Inflammatory macrophage treated with lipopolysaccharide for 4 hours (primary cell): ENCODE results near the gene RTN4RL2.
A peak's percentile ranks its signal among the peaks of the same experiment; 100 is the strongest.
"Not testable (repeated sequence)": the region's sequence is repeated elsewhere in the genome, so short reads cannot be mapped to it uniquely, and the experiment has no call there.

Source experiments
- DNase-seq: peaks from one replicate; pipeline ENCODE4 v3.0.0-alpha.2; 2020

Gene RTN4RL2

DNA sequence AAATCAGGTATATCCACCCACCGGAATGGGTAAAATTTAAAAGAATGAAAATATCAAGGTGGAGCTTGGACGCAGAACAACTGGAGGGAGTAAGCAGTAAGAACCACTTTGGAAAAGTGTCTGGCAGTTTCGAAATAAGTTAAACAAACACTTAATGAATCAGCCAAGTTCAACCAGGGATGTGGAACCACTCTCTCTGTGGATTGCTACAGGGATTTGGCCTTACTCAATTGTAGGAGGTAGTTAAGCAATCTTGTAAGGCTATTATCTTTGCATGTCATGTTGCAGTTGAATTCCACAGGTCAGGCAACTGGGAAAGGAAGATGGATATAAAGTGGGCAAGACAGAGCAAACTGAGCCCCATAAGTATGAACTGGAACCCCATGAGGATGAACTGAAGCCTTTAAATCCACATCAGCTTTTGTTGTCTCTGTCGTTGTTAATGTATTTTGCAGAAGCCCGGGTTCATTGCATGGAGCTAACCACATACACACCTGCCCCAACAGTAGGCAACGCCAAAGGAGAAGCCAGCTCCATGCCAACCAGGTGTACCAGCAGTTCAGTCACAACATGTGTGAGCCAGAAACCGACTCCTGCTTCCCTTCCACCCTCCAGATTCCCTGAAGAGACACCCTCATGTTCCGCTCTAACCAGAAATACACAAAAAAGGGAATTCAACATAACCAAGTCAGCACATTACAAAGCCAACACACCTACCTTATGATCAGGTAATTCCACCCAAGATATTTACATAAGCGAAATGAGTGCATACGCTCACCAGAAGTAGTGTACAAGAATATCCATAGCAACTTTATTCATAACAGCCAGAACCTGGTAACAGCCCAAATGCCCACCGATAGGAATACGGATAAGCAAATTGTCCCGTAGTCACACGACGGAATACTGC lies 25.4 kb upstream of the RTN4RL2 start:
- DNase-seq: peak; percentile 94

DNA sequence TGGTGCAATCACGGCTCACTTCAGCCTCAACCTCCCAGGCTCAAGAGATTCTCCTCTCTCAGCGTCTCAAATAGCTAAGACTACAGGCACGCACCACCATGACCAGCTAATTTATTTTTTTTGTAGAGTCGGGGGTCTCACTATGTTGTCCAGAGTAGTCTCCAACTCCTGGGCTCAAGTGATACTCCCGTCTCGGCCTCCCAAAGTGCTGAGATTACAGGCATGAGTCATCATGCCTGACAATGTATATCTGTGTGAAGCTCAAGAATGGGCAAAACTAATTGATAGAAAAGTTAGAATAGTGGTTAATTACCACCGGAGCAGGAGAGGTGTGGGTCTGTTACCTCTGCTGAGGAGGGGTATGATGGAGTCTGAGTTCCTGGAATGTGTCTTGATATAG lies 24.3 kb upstream of the RTN4RL2 start:
- DNase-seq: no peak

DNA sequence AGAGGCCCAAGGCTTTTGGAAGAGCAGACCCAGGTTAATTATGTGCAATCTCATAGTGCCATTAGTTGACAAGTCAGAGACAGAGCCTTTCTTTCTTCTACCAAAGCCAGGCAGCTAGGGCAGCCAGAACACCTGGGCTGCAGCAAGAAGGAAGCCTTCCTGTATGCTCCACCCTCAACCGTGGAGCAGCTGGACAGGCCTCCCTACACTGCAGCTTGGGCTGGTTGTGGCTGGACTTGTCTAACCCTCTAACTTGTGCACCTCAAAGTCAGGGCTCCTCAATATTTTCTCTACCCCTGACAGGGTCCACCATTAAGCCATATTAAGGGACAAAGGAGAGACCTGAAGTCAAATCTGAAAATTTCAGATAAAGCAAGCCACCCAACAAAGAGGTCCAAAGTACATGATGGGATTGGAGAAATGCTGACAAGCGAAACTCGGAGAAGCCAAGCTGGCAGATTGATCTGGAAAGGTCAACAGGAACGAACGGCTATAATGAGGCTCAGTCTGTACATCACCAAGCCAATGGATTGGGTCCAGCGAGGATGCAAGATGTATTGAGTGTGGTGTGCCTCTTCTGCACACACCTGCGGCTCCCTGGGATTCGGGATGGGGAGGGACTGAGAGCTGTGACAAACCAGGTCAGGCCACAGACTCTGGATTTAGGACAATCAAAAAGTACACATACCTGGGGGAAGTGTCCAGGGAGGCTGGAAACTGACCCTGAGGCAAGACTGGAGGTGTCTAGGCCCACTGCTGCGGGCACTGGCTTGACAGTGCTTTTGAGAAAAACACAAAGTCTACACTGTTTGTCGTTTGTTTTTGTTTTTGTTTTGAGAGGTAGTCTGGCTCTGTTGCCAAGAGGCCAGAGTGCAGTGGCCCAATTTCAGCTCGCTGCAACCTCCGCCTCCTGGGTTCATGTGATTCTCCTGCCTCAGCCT lies 21.7 kb upstream of the RTN4RL2 start:
- no peak for DNase-seq

DNA sequence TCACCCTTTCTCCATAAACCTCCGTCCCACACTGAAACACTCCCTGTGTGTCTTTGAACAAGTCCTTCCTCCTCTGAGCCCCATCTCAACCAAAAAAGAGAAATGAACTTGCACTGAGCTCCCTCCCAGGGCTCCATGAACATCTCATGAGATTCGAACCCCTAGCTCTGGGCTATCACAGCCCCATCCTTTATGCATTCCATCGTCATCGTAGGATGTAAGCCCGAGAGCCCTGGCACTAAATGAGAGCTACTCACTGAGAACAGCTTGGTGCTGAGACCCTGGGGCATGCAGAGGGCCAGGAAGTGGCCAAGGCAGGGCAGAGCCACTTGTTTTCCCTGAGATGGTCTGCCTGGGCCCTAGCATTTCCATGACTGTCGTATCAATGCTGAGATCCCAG lies 20.5 kb upstream of the RTN4RL2 start:
- DNase-seq: no peak

DNA sequence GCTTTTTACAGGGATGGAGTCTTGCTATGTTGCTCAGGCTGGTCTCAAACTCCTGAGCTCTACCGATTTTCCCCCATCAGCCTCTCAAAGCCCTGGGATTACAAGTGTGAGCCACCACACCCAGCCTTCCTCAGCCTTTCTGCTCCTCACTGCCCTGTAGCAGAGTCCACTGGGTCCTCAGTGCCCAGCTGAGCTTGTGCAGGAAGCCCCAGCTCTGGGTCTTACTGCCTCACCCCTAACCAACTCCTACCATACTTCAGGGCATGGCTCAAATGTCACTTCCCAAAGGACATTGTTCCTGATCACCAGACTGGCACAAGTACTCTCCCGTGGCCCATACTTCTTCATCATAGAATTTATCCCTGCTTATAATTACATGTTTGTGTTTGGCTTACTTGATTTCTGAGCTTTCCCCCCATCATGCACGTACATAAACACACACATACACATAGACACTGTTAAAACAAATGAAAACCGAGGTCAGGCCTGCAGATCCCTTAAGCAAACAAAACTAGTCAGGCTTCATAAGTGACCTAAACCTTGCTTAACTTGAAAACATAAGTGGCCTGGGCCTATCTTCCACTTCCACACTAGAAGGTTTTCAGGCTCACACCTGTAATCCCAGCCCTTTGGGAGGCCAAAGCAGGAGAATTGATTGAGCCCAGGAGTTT lies 19.4 kb upstream of the RTN4RL2 start:
- DNase-seq: no peak

DNA sequence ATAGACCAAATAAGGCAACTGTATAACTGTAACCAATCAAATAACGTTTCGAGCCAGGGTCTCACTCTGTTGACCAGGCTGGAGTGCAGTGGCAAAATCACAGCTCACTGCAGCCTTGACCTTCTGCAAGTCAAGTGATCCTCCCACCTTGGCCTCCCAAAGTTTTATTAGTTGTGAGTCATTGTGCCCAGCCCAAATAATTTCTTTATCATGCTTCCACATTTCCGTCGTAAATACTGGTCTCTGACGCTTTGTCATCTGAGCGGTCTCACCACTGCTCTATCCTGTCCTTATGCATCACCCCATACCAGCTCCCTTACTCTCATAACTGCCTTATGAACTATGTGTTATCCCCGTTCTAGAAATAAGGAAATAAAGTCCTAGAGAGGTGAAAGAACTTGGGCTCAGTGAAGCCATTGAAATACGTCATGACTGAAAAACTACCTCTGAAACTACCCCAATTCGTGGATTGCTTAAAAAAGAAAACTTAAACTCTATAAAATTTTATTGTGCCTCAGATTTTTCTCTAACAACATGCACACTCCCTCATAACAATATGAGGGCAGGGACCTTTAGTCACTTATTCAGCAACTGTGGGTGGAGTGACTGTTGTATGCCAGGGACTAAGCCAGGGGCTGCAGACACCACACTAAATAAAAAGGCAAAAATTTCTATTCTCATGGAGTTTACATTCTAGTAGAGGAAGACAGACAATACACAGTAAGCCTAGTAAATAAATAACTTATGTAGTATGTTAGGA lies 15.8 kb upstream of the RTN4RL2 start:
- peak; percentile 93 for DNase-seq

DNA sequence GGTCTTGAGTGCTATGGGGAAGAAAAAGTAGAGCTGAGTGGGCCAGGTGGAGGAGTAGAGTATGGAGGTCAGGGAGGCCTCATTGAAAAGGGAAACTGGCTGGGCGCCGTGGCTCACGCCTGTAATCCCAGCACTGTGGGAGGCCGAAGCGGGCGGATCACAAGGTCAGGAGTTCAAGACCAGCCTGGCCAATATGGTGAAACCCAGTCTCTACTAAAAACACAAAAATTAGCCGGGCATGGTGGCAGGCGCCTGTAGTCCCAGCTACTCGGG lies 15.3 kb upstream of the RTN4RL2 start:
- not testable (repeated sequence) for DNase-seq

DNA sequence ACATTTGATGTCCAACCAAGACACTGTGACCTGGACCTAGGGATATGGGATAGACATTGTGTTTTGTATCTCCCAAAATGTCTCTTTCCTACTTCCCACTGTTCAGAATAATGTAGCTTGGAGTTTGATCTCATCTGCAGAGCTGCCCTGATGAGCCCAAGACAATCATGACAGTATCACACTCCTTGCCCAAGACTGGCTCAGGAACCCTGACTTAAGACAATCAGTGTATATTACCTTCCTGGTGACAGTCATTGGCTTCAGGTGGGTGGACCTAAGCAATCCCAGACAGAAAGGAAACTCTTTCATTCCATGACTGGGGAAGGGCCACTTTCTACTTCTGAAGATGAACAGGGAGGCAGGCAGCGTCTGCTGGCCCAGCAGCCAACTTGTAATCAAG lies 14.3 kb upstream of the RTN4RL2 start:
- DNase-seq: no peak

DNA sequence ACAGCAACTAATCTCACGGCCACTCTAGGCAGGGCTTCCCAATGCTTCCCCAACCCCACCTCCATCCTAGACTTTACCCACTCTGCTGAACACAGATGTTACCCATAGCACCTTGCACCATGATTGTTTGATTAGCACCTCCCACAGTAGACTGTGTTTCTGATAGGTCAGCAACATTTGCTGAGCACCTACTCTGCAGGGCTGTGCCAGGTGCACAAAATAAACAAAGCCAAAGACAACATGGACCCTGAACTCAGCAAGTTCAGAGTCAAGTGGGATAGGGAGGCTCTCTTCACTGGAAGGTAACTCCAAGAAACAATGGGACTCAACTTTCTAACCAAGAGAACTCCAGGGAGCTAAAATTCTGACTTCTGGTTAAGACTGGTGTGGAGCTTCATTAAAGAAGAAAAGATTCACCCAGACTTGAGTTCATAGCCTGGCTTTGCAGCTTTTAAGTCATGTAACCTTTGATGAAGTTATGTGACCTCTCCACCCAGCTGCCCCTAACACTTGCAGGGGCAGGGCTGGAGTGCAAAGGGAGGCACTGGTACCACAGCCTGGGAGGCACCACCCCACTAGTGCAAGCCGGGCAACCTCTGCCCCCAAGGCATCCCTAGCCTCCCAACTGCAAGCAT lies 6.7 kb upstream of the RTN4RL2 start:
- no peak for DNase-seq

DNA sequence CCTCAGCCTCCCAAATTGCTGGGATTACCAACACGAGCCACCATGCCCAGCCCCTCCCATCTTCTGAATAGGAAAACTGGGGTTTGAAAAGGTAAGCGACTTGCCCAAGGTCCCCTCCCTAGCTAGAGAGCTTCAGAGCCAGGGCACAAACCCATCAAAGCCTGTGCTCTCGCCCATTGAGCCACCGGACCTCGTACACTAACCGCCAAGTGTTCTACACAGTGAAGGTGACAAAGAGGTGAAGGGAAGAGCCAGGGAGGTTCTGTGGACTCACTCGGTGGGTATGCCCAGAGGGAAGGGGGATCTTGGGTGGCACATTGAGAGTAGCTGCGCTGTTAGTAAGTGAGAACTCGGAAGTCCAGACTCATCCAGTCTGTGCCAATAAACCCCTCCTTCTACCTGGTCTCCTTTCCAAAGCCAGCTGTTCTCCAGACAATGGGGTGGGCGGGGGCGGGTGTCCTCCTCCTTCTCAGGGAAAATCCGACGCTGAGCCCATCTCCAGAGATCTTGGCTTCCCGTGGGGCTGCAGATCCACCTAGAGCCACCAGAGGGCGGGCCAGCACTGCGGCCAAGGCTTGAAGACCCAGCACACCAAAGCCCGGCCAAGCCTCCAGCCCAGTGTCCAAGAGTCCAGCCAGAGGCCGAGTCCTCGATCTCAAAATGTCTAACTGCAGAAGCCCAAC lies 3.2 kb upstream of the RTN4RL2 start:
- peak; percentile 83 for DNase-seq

DNA sequence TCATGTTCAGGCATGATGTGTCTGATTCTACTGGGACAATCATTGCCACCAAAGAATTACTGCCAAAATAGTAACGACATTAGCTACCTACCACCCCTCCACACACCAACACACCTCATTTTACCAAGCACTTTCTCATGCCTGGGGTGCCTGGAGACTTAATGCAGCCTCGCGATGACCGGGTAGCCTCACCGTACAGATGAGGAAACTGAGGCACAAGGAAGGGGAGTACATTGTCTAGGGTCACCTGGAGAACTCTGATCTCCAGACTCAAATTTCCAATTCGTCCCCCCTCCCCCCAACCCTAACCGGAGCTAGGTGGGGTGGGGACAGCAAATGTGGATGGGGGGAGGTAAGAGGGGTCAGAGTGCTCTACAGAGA lies 2.7 kb upstream of the RTN4RL2 start:
- DNase-seq: no peak

DNA sequence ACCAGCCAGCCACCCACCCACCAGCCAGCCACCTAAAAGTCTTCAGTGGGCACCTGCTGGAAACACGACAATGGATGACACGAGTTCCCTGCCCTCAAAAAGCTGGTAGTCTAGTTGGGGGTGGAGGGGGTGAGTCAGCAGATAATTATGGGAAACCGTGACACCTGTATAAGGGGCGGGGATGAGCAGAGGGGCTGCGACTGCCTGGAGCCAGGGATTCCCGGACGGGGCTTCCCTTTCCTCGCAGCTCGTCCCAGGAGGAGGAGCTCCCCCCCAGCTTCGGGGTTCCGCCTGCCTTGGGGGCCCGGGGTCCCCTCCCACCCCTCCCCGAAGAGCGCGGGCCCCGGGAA lies 2.3 kb upstream of the RTN4RL2 start:
- DNase-seq: no peak

DNA sequence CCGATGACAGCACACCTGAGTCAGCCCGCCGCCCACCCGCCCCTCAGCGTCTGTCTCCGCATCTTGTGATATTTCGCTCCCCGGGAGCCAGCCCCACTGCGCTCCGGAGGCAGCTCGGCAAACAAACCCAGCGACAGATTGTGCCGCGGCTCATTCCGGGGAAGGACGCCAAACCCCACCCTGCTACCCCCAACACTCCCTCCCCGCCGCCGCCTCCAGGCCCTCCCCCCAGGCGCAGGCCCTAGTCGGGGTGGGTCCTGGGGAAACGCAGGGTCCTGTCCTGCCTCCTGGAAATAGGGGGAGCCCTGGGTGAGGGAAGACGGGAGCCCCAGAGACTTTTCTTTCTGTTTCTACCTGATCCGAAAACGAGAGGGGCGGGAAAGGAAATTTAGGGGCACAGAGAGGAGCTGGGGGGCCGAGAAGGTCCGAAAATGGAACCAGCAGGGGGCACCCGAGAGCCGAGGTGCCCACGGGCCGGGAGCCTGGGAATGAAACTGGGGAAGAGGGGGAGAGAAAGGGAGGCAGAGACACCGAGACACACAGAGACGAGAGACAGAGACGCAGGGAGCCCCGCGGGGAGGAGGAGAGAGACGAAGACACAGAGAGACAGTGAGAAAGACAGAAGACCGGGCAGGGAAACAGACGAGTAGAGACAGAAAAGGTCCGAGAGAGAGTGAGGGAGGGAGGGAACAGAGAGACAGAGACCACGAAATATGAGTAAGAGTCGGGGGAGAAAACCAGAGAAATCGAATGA lies 1.7 kb upstream of the RTN4RL2 start:
- DNase-seq: no peak

DNA sequence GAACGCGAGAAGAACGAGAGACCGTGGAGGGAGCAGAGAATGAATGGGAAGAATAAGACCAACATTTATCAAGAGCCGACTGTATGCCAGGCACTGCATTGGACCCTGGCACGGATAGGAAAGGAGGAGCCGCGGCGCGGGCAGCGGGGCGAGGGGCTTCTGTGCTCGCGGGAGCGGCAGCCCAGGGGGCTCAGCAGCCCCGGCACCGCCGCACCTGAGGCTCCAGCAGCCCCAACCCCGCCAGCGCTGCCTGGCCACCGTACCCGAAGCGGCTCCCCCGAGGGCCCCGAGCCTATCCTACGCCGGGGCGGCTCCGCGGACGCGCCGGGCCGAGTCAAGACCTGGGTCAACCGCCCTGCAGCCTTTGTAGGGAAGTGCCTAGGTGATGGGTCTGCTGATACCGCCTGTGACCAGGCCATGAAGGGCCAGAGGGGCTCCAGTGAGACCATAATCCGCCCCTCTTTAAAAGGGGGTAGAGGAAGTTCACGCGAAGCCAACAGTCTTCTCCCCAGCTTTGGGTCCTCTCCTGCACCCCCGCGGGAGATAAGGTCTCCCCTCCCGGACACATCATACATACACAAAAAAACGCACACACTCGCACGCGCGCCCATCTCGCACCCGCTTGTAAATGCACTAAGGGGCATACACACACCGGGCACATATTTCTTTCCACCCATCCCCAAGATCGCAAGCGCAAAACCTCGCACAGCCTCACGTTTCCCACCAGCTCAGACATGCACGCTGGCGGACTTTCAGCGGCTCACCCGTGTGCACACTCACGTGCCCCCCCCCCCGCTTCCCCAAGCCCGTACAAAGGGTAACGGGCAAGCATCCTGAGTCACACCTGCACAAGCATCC lies 935 bp upstream of the RTN4RL2 start:
- no peak for DNase-seq

DNA sequence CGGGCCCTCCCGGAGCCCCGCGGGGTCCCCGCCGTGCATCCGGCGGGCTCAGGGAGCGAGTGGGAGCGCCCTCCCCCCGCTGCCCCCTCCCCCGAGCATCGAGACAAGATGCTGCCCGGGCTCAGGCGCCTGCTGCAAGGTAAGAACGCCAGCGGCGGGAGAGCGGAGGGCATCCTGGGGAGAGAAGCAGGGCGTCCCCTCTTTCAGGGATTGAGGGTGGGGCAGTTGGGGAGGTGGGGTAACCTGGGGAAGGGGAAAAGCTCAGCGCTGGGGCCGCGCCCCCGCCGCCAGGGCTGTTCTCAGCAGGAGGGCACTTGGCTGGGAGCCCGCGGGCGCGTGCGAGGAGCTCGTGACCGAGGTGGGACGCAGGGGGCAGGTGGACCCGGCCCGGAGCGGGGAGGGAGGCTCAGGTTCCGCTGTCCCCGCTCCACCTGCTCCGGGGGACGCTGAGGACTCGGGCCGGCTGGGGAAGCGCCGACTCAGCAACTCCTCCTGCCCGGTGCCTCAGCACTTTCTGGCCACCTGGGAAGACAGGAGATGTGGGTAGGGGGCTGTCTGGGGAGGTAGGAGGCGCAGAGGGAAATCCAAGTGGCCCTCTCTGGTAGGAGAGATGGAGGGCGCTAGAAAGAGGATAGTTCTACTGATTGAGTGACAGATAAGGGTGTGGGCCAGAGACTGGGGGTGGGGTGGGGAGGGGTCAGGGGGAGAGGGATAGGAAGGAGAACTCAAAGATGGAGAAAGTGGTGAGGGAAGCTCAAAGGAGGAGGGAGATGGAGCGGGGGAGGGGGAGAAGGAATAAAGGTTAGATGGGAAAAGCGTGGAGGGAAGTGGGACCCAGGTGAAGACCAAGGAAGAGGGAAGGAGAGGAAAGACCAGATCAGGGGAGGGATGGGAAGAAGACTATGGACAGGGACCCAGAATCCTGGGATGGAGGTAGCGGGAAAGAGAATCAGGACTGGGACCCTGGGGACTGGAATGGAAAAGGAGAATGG lies 726 bp downstream of the RTN4RL2 start:
- no peak for DNase-seq

DNA sequence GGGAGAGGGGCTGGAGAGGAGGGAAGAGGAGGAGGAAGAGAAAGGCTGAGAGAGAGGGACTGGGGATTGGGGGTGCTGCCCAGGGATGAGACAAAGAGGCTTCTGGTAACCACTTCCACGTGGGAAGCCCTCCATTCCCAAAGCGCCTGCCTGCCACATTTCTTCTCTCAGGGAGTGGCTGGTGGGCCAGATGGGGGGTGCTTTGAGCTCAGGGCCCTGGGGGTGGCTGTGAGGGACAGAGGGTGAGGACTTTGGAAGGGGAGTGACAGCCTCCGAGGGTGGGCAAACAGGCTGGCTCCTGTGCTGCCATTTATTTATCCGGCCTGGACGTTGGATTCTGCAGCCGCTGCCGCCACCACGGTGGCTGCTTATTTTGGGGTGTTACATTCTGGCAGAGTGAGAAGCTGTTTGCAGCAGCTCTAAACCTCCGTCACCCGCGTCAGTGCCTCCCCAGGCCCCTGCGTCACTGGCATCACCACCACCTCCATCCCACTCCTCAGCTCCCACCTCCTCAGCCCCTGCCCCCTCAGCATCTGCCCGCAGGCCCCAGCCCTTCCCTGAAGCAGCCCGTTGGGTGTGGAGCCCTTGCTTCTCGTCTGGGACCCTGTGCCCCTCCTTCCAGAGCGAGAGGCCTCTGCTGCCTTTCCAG lies 1.6 kb downstream of the RTN4RL2 start:
- DNase-seq: no peak

DNA sequence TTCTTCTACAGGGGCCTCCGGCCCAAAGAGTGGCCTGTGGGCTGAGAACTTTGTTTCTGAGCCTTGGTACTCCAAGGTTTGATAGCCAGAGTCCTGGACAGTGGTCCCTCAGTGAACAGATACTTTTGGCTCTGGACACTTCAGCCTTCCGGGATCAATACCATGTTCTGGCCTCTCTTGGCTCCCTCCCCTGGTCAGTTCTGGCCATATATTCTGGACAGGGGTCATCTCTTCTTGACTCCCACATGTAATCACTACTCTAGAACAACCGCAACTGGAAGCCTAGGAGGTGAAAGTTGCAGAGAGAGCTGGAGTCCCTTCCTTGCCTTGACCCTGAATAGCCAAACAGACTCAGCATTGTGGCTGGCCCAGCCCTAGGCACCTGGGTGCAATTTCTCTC lies 2.3 kb downstream of the RTN4RL2 start:
- no peak for DNase-seq
